GM18498 (cell line): ENCODE results near the gene VAV2.
"Not testable (repeated sequence)": the region's sequence is repeated elsewhere in the genome, so short reads cannot be mapped to it uniquely, and the experiment has no call there.

Experiments used
- ATAC-seq: cut with Tn5 transposase; IDR thresholded peaks from one replicate; pipeline ENCODE4 v1.9.1; 2021; ENCODE audit warnings: mild to moderate bottlenecking, moderate library complexity; ENCODE audit not compliant: unreplicated experiment

VAV2 gene

DNA sequence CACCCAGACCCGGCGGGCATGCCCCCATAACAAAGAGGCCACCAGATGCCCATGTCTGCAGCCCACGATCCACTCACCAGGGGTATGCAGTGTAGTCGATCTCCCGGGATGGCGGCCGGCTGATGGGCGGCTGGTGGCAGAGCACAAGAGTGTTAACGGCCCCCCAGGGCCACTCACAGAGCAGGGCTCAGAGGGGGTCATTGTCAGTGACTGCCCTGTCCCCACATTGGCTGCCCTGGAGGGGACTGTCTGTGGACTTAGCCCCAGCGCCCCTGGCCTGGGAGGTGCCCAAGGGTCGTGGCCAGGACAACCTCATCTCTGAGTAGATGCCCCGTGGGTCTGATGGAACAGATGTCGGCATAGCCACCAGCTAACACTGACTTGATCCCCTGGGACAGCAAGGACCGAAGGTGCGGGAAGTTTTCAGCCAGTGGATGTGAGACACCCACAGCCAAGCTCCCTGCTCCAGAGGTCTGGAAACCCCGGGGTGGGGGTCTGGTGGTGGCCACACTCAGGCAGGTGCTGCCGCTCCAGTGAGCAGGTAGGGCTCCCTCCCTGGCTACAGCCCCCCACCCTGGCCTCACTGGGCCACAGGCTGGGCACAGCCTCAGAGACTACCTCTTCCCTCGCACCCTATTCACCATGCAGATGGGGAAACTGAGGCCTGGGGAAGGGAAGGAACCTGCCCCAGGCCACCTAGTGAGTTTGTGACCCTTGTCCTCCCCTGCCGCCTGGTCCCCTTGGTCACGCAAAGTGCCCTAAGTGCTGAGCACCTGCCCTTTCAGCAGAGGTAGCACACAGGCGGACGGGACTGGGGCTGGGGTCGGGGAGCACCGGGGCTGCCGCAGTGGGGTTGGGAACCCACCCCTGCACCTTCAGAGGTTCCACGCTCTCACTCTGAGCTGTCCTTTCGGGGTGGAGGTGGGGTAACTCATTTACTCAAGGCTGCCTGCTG lies 215.9 kb downstream of the VAV2 start:
- ATAC-seq, result no peak

DNA sequence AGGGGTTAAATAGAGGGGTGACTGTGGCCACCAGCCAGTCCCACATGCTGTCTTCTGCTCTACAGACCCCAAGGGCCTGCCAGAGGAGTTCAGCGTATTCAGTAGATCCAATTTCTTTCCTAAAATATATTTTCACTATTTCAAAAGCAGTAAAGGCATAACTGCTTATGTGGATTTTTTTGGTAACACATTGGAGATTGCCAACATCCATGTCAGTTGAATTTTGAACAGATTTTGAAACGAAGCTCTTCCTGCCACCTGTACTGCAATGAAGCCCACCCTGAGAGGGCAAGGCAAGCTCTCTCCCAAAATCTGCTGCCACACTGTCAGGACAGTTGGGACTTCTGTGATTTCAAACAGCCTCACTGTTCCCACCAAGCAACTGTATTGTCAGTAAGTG lies 216.8 kb downstream of the VAV2 start:
- no peak for ATAC-seq

DNA sequence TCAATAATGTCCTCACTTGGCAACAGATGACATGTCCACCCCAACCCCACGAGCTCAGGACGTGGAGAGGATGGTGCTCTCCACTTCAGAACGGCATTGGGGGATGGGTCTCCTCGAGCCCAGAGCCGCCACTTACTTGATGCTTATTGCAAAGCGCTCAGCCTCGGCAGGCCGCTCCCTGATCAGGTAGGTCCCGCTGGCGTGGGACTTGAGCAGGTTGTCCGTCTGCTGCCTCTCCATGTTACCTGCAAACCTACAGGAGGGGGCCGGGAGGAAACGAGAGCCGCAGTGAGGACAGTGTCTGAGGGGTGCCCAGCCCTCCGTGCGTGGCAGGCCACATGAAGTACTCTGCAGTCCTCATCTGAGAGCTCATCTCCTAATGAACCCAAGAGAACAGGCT lies 217.3 kb downstream of the VAV2 start:
- no peak for ATAC-seq

DNA sequence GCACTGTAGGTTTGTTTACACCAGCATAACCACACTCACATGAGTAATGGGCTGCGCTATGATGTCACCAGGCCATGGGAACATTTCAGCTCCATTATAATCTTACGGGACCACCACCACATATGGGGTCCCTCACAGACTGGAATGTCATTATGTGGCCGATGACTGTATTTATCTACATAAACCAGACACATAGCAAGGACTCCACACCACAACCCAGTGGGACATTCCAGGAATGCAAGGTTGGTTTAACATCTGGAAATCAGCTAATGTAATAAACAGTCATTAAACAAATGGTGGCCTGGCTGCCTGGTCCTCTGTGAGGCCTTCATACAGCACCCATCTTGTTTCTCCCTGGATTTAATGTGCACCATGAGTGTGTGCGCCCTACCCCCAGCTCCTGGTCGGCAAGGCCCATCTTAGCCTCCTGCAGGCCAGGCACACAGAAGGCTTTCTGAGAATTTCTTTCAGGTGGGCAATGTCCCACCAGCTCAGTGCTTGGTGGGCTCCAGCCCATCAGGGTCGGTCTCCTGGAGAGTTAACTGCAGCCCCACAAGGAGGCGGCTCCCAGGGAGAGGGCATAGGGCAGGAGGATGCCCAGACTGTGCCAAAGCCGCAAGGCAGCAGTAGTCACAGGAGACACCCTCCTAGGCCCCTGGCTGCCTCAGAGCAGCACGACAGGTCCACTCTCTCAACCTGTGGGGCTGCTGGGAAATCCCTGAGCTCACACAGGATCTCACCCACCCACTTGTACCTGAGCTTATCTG lies 218.1 kb downstream of the VAV2 start:
- no peak for ATAC-seq

DNA sequence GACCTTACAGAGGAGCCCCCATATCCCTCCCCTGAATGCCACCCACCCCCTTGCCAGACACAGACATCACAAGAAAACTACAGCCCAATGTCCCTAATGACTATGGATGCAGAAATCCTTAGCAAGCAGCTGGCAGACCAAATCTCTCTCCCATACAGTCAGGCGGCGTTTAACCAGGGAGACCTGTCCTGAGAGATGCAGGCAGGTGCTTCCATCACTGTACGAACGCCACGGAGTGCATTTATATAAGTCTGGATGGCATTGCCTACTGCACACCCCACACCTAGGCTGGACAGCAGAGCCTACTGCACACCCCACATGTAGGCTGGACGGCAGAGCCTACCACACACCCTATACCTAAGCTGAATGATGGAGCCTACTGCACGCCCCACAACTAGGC lies 219.5 kb downstream of the VAV2 start:
- ATAC-seq, result no peak

DNA sequence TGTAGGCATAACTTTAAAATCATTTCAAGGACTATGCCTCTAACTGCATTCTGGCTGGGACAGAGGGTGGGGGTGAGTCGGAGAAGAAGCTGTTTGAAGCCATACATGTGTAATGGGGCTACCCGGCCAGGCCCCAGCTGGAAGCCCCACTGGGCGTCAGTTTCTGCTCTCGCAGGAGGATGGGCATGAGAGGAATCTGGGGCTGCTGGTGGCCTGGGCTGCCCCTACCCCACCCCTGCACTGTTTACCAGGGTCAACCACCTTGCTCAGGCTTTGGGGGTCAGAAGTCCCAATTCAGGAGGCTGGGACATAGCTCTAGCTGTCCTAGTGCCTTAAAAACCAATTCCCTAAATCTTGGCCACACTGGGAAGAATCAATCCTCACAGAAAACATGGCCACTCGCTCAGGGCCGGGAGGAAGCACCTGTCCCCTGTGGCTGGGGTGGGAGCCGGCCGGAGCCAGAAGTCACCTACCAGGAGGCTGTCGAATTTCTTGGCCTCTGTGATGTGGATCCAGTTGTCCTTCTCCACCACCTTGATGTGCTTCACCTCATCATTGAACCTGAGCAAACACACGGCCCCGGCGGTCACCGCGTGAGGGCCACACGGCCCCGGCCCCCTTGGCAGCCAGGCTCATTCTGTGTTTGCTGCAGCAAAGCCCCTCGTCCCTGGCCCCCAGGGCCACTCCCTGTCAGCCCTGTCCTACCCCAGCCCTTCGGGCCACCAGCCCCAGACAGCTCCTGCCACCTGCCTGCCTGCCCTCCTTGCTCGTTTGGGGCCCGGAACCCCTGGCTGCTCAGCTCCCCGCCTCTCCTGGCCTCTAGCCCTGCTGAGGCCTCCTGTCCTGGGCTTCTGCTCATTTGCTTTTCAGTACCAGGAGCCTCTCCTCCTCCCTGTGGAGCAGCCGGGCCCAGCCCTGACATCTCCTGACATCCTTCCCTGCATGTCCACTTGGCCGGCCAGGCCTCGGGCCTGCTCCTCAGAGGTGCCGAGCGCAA lies 220.3 kb downstream of the VAV2 start:
- no peak for ATAC-seq

DNA sequence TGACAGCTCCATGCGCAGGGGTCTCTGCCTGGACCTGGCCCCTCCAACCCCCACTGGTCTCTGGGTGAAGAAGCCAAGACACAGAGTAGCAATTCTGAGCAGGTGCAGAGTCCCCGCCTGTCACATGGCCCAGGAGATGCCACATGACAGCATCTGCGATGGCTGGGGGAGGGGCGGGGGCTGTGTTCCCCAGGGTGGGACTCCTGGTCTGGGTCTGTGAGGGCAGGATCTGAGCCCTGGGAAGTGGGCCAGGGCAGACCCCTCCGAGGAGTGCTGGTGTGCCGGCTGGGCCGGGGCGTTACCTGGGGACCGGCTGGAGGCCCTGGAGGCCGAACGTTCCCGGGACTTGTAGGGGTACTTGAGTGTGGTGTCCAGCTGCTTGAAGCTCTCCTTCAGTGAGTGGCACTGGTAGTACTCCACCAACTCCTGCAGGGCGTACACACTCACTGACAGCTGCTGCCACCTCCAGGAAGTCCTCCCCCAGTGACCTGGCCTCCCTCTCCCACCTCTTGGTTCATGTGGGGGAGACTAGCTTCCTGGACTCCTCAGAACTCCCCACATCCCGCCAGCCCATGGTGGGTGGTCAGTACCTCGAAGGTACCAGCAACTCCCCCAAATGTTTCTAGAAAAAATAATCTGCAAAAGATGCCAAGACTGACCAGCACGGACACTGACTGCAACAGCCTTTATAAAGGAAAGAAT lies 221.9 kb downstream of the VAV2 start:
- no peak for ATAC-seq

DNA sequence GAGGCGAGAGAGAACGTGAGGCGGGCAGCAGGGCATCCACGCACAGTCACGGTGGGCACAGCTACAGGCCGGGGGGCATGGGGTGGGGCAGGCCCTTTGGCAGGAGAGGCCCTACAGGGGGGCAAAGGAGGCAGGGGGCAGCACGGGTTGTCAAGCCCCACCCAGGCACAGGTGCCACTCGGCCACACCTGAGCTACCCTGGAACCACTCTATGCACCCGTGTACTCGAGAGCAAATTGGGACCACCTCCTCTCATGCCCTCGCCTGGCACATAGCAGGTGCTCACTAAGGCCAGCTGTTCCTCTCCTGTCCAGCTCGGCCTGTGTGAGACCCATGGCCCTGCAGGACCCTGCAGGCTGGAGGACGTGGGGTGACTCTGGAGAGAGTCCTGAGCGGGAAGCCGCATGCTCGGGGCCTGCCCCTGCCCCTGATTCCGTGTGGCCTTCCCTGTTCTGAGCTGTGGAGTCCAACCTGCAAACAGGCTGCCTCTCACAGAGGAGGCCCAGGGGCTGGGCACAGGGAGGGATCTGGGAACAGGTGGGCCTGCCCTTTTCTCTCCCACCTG lies 222.5 kb downstream of the VAV2 start:
- no peak for ATAC-seq

DNA sequence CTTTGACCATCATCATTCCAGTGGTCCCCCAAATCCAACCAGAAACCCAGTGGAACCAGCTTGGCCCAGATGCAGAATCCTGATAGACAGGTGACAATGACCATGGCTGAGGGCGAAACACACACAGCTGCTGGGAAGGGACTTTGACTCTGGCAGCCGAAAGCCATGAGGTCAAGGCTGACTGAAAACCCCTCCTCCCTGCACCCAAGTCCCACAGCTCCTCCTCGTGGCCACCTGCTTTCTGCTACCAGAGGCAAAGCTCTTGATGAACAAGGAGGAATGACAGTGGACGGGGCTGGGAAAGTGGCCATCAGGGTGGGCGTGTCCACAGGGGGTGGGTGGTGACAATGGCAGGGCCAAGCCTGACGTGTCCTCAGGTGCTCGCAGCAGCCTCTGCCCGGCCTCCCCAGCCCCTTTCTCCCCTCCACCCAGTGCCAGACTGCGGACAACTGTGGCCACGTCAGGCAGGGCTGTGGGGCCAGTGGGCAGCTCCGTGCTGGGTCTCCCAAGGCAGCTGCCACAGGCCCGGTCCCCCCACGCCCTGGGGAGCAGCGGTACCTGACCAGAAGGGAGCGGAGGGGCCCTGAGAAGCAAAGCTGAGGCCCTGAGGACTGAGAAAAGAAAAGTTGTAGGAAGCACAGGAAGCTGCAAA lies 223.1 kb downstream of the VAV2 start:
- no peak for ATAC-seq

DNA sequence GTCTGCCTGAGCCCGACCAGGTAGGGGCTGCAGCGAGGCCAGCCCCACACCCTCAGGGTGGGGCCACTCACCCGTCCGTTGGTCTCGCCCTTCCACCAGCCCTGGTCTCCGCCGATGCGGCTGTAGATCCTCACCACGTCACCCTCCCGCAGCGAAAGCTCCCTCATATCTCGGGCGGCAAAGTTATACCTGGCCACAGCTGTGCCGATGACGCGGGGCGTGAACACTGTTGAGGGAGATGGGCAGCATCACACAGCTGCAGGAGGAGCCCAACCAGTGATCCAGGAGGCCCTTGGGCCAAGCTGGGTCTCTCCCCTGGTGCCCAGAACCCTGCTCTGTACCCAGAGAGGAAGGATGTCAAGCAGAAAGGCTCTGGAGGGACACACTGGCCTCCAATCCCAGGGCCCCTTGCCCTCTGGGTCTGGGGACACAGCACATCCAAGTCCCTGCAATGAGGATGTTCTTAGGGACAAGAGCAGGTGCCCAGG lies 223.7 kb downstream of the VAV2 start:
- ATAC-seq, result no peak

DNA sequence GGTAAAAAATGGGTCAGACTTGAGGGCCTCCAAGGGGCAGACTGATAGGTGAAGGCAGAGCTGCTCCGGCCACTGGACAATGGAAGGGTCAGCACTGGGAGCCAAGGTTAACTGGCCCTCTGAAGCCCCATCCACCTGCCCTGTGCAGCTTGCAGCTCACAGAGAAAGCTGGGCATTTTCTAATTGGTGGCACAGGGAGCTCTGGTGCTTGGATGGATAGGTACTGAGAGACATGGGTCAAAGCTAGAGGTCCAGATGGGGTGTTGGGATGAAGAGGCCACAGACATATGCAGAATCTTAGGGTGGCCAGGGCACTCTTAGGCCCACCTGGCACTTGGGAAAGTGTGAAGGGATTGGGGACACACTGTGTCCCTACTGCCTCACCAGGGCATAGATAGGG lies 224.5 kb downstream of the VAV2 start:
- ATAC-seq, result no peak

DNA sequence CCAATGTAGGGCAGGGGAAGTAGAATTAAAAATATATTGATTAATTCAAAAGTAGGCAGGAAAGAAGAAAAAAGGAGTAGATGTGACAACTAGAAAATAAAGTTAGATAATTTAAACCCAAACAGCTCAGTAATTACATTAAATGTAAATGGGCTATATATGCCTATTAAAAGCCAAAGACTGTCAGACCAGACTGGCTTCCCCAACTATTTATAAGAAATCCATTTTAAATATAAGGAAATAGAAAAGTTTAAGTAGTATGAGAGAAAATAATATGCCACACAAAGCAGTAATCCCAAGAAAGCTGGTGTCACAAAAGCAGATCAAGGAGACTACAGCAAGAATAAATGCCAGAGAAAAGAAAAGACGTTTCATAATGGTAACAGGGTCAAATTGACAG lies 225.1 kb downstream of the VAV2 start:
- no peak for ATAC-seq

DNA sequence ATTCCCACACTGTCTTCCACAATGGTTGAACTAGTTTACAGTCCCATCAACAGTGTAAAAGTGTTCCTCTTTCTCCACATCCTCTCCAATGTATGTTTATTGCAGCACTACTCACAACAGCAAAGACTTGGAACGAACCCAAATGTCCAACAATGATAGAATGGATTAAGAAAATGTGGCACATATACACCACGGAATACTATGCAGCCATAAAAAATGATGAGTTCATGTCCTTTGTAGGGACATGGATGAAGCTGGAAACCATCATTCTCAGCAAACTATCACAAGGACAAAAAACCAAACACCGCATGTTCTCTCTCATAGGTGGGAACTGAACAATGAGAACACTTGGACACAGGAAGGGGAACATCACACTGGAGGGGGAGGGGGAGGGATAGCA lies 225.9 kb downstream of the VAV2 start:
- not testable (repeated sequence) for ATAC-seq

DNA sequence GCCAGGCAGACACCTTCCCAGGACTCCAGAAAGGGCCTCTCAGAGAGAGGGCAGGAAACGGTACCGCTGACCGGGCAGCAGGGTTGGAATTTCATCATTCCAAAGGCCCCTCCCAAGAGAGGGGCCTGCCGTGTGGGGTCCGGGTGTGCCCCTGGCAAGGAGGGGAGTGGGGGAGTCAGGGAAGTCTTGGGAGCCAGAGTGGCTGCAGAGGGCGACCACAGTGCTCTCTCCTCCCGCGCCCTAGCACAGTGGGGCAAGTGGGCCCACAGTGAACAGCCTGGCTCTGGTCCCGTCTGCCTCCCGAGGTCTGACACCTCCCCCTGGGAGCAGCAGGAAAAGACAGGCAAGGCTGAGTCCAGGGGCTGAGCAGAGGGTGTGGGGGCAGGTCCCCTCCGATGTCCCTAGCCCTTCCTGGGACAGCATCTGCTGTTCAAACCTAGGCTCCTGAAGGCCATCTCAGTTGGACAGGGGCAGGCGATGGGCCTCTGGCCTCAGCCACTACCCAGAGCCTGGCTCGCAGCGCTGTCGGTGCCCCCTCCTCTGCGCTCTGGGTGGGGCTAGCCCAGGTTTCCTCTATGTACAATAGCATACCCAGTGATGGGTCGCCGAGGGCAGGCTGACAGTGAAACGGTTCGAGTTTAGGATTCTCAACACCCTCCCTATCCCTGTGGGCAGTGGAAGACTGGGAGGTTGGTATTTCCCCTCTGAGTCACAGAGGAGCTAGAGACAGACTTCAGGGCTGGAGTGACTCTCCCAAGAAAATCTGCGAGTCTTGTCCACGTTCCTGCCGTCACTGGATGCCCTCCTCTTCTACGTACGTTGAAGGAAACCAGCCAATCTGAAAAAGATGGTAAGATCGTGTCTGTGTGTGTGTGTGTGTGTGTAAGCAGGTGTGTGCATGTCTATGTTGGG lies 228.6 kb downstream of the VAV2 start:
- no peak for ATAC-seq

DNA sequence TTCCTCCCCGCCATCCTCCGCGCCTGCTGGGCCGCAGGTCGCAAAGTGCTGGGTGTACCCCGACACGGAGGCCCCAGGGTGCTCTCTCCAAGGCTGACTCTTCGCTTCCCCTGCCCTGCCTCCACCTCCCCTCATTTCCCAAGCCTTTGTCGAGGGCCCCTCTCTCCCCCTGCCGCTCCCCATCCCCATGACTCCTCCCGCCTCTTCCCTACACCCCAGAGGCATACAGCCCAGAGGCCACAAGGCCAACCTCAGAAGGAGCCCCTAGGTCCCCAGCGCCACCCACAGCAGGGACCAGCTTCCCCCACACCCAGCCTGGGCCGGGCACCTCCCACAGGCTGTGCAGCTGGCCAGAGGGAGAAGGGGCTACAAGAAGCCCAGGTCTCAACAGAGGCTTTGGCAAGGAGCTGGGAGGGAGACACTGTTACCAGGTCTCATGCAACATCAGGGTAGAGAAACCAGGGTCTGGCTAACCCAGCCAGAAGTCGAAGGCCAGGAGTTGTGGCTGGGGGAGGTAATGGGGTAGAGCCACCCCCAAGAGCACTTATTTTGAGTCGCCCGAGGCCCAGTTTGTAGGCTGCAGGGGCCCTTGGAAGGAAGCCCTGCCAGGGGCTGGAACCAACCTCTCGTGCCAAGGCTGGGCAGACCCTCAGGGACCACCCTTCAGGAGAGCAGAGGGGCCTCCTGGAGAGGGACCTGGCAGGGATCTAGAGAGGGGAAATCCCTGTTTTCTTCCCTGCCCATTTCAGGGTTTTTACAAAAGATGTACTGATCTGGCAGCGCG lies 229.4 kb downstream of the VAV2 start:
- ATAC-seq, result no peak

DNA sequence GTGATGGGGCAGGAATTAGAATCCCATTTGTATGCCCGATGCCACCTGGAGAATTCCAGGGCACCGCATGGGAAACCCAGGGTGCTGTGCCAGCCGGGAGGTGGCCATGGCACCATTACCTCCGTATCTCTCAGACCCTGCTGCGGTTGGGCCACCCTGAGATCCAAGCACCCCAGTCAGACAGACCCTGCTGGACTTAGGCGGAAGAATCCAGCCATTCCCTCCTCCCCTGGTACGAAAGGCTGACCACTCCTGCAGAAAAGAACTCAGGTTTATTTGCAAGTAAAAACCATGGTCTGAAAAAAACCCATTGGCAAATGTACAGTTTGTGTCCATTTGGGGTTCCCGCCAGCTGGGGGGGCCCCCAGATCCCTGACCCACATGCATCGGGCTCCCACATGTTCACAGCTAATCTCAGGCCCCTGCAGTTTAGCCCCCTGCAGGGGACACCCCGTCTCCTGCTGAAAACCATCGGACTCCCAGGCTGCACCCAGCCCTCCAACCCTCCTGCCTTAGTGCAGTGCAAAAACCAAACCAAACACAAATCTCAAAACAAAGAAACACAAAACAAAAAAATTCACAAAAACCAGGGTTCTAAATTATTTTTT lies 230.4 kb downstream of the VAV2 start:
- ATAC-seq, result no peak

DNA sequence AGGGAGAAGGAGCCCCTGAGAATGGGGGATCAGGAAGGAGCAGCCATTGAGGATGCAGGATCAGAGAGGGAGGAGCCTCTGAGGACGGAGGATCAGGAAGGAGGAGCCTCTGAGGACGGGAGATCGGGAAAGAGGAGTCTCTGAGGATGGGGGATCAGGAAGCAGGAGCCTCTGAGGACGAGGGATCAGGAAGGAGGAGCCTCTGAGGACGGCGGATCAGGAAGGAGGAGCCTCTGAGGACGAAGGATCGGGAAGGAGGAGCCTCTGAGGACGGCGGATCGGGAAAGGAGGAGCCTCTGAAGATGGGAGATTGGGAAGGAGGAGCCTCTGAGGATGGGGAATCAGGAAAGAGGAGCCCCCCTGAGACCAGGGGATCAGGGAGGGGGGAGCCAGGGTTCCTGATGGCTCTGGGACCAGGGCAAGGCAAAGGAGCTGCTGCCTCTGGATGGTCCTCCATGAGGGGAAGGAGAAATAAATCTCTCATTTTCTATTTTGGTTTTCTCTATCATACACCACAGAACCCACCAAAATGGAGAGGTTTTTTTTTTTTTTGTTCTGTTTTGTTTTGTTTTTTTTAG lies 231.3 kb downstream of the VAV2 start:
- no peak for ATAC-seq
